ENCODE measurements around the gene PDE2A.
A peak's percentile ranks its signal among the peaks of the same experiment; 100 is the strongest.
"Not testable (repeated sequence)": the region's sequence is repeated elsewhere in the genome, so short reads cannot be mapped to it uniquely, and the experiment has no call there.

The PDE2A gene

GRCh38 chr11:72576661-72577060 is 97.6 kb downstream of the PDE2A start:
- no peak for TF ChIP-seq CTCF (IDR thresholded peaks at IDR 0.05; ENCODE audit: low read depth, low read length)
- H3K4me3 ChIP-seq (replicated peaks in 1 of 2; ENCODE audit: low read depth in 2 of 2, low read length in 2 of 2) = no peak overlapping the region
- no peak for DNase-seq (ENCODE audit: low read depth in 2 of 2)

DNA sequence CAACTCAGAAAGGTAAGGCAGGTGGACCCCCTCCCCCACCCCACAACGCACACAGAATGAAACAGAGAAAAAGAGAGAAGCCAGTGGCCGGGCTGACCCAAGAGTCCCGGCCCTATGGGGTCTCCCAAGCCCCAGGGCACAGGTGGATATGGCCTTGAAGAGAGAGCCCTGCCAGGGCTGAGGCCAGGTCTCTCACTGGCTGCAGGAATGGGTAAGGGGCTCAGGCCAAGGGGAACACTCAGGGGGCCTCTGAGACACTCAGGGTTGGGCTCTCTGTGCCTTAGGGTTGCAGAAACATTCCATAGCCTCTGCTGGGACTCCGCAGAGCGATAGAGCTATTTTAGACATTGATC is 98.0 kb downstream of the PDE2A start:
- no peak overlapping the region for H3K4me3 ChIP-seq (replicated peaks in 1 of 2; ENCODE audit: low read depth in 2 of 2, low read length in 2 of 2)
- no peak for TF ChIP-seq CTCF (IDR thresholded peaks at IDR 0.05; ENCODE audit: low read depth, low read length)
- DNase-seq (ENCODE audit: low read depth in 2 of 2) = no peak

DNA sequence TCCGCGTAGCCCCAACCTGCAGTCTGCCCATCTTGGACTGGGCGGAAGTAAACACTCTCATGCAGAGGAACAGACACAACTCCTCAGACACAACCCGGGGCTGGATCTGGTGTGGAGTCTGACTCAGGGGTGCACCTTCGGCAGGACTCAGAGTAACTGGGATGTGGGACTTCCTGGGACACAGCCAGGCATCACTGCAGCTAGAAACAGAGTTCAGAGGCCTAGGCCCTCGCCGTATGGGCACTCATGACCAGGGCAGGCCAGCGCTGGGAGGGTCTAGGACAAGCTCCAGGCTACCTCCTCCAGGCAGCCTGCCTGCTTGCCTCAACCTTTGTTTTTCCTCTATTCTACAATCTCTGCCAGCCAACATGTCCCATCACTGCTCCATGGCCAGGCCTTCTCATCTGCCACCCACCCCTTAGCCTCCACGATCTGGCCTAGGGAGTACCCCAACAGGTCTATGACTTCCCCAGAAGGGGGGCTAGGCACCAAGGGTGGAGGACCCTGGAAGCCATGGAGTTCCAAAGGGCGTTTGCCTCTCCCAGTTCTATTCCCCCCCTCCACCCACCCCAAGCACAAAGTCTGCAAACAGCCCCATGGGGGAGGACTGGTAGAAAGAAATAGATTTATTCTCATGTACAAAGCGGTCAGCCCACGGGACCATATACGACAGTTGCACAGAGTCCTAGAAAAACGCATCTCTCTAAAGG is 98.5 kb downstream of the PDE2A start:
- TF ChIP-seq CTCF (IDR thresholded peaks at IDR 0.05; ENCODE audit: low read depth, low read length) = no peak
- DNase-seq (ENCODE audit: low read depth in 2 of 2) = no peak
- H3K4me3 ChIP-seq (replicated peaks in 1 of 2; ENCODE audit: low read depth in 2 of 2, low read length in 2 of 2) = no peak overlapping the region

DNA sequence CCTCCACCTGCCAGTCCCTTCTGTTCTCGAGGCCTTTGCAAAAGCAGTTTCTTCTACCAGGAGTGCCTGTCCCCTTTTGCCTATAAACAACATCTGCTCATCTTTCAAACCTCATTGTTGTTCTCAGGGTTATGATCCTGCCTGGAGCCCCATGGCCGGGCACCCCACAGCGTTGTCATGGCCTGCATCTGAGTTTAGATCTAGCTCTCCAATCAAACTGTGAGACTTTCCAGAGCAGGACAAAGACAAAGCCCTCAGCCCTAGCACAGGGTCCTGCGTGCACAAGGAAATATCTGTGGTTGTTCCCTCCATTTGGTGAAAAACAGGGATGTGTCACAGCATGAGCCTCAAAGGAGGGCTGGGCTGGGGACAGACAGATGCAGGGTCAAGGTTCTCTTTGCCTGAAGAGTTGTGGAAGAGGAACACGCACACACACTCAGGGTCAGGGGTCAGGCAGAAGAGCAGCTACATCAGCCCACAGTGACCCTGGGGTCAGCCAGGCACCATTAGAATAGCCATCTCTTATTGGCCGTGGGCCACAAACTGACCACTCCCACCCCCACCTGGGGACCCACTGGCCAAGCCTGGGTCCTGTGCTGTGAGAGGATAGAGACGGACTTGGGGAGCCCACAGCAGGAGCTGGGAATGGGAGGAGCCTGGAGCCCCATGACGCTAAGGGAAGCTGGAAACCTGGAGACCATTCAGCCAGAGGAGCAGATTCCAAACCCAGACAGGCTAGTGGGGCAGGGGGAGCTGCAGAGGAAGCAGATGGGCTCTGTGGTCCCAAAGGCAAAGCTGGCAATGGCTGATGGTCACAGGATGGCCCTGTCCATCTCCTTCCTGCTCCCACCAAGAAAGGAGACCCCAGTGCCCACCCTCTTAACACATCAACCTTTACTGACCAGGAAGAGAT is 99.4 kb downstream of the PDE2A start:
- DNase-seq (ENCODE audit: low read depth in 2 of 2) = no peak
- no peak for TF ChIP-seq CTCF (IDR thresholded peaks at IDR 0.05; ENCODE audit: low read depth, low read length)
- no peak overlapping the region for H3K4me3 ChIP-seq (replicated peaks in 1 of 2; ENCODE audit: low read depth in 2 of 2, low read length in 2 of 2)

GRCh38 chr11:72573855-72574445 is 100.3 kb downstream of the PDE2A start:
- TF ChIP-seq CTCF (IDR thresholded peaks at IDR 0.05; ENCODE audit: low read depth, low read length) = no peak
- no peak overlapping the region for H3K4me3 ChIP-seq (replicated peaks in 1 of 2; ENCODE audit: low read depth in 2 of 2, low read length in 2 of 2)
- DNase-seq (ENCODE audit: low read depth in 2 of 2) = no peak

DNA sequence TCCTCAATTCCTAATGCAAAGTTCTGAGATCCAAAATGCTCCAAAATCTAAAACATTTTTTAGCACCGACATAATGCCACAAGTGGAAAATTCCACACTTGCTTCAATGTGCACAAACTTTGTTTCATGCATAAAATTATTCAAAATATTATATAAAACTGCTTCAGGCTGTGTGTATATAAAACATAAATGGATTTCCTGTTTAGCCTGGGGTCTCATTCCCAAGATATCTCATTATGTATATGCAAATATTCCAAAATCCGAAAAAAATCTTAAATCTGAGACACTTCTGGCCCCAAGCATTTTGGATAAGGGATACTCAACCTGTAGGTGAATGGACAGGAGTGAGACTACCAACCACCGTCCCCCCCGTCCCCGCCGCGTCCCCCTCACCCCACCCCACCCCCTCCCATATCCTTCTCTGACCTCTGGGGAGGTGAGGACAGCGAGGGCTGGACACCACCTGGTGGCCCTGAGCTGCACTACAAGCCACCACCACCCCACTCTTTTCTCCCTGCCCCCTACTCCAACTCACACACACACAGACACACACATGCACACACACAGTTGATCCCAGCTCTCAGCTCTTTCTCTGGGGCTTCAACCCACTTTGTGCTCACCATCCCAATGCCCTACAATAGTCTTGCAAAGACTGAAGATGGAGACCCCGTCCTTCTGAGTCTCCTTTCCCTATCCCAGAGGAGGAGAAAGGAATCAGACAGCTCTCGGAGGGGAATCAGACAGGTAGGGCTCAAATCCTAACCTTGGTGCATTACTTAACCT is 101.0 kb downstream of the PDE2A start:
- TF ChIP-seq CTCF (IDR thresholded peaks at IDR 0.05; ENCODE audit: low read depth, low read length) = peak; percentile 67
- peak; percentile 51 to 53 for DNase-seq (ENCODE audit: low read depth in 2 of 2)
- H3K4me3 ChIP-seq (replicated peaks in 1 of 2; ENCODE audit: low read depth in 2 of 2, low read length in 2 of 2) = no peak overlapping the region

DNA sequence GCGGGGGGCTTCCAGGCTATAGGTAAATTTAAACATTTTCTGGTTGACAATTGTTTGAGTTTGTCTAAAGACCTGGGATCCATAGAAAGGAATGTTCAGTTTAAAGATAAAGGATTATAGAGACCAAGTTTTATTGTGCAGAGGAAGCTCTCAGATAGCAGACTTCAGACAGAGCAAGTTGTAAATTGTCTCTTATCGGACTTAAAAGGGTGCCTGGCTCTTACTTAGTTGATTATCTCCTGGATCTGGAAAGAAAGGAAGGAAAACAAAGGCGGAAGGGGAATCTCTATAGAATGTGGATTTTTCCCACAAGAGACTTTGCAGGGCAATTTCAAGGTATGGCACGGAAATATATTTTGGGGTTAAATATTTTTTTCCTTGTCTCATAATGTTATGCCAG is 101.7 kb downstream of the PDE2A start:
- DNase-seq (ENCODE audit: low read depth in 2 of 2); H3K4me3 ChIP-seq (replicated peaks in 1 of 2; ENCODE audit: low read depth in 2 of 2, low read length in 2 of 2): not testable (repeated sequence)

Measured in cardiac fibroblast (primary cell).